B cell (primary cell): ENCODE measurements around the gene EPHA2.

Source experiments
- CTCF ChIP-seq: fragments of 200-600 bp; IDR thresholded peaks from one replicate; pipeline ENCODE4 v1.8.0; 2022; ENCODE audit warnings: antibody characterized with exemption, mild to moderate bottlenecking
- EZH2 ChIP-seq: IDR thresholded peaks from 2 replicates; pipeline ENCODE4 v1.6.1; 2012; ENCODE audit warnings: borderline replicate concordance, low read depth, mild to moderate bottlenecking, moderate library complexity, low read length; ENCODE audit not compliant: insufficient read depth, poor library complexity, severe bottlenecking

- TF ChIP-seq EZH2, result no peak
- TF ChIP-seq CTCF, result no peak
These were observed 74.2 kb downstream of the EPHA2 start for GRCh38 chr1:16081636-16082035.
